Measurements from ENCODE around the gene CLPSL2. TPM values are rescaled to one million over a fixed set of nuclear protein-coding genes. Genes with fewer than 3 reads are reported as not detected.

Gene CLPSL2
- total and polyA plus RNA-seq, 8 donors, result 0.61 to 4.3 (median 2.5) TPM

DNA sequence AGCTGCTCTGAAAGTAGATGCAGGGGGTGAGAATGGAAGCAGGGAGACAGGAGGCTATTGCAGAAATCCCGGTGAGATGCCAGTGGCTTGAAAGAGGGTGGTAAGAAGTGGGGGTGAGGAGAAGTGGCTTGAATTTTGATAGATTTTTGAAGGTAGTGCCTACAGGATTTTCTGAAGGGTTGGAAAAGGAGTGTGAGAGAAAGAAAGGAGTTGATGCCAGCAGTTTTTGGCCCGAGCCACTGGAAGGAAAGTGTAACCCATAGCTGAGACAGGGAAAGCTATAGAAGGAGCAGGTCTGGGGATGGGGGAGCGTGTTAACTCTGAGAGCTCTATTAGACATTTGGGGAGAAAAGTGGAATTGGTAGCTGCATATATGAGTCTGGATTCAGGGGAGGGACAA is 29.9 kb upstream of the CLPSL2 start:
- intact Hi-C loops (cut with DNase I), result loop anchor here in 1 of 3 donors (10.0 kb wide), 1 partner anchor 162 kb away; no protein-coding TSS in a partner anchor
- Histone ChIP-seq H3K27me3 (no peaks in the 10 kb centered on the region), H3K4me1 (no peaks in the 10 kb centered on the region), H3K9me3 (no peaks in the 10 kb centered on the region), H3K4me3 (no peak overlapping the region), H3K36me3 (no peaks in the 10 kb centered on the region), H3K27ac (no peak overlapping the region)
- ATAC-seq, result no peak
- no peak for TF ChIP-seq CTCF (IDR thresholded peaks at IDR 0.05)
- WGBS, 2 donors, result 86 to 97% methylated on average over 3 of the region's 3 CpGs
- no peak for FAIRE-seq
- no peak for DNase-seq

DNA sequence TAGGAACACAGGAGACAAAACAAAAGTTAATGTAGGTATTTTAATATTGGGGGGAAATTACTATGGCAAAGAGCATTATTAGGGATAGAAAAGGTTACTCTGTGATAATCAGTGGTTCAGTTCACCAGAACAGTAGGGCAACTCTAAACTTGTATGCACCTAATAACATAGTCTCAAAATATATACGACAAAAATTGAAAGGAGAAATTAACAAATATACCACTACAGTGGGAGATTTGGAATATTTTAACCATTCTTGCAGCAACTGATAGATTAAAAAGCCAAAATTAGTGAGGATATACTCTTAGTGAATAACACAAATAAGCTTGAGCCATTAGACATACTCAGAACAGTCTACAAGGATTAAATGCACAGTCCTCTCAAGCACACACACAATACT is 28.5 kb upstream of the CLPSL2 start:
- ATAC-seq, result no peak
- no peak for TF ChIP-seq CTCF (IDR thresholded peaks at IDR 0.05)
- no peaks in the 10 kb centered on the region for H3K27me3 ChIP-seq
- H3K4me1 ChIP-seq, result no peaks in the 10 kb centered on the region
- H3K4me3 ChIP-seq, result no peak overlapping the region
- no peaks in the 10 kb centered on the region for H3K36me3 ChIP-seq
- no peak overlapping the region for H3K27ac ChIP-seq
- 96 to 100% methylated on average over 1 of the region's 1 CpG for WGBS, 2 donors
- no peak for FAIRE-seq
- DNase-seq, result no peak
- no peaks in the 10 kb centered on the region for H3K9me3 ChIP-seq
- intact Hi-C loops (cut with DNase I), result loop anchor here in 1 of 3 donors (10.0 kb wide), 1 partner anchor 163 kb away; no protein-coding TSS in a partner anchor

DNA sequence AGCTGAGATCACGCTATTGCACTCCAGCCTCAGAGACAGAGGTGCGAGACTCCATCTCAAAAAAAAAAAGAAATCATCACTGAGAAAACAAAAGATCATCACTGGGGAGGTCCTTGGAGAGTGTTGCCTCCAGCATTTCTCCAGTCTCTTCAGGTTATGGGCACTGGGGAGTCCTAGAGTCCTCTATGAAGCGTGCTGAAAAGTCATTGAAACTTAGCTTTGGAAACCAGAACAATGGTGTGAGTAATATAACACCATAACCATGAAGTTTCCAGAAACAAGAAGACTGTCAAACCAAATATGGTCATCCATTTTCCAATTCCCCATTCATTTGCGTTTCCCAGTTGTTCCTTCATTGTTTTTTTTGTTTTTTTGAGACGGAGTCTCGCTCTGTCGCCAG is 25.8 kb upstream of the CLPSL2 start:
- Histone ChIP-seq H3K9me3 (no peaks in the 10 kb centered on the region), H3K27me3 (no peaks in the 10 kb centered on the region), H3K27ac (no peak overlapping the region), H3K36me3 (no peaks in the 10 kb centered on the region), H3K4me1 (peaks cover 0 to 5% (median 0%) of the 10 kb centered on the region in 3 donors), H3K4me3 (no peak overlapping the region)
- no peak for FAIRE-seq
- intact Hi-C loops (cut with DNase I), result no loop called here
- WGBS, 2 donors, result 93 to 95% methylated on average over 7 of the region's 7 CpGs
- ATAC-seq, result no peak
- TF ChIP-seq CTCF (IDR thresholded peaks at IDR 0.05), result no peak
- no peak for DNase-seq

GRCh38 chr6:35751594-35751993 is 24.8 kb upstream of the CLPSL2 start:
- H3K27me3 ChIP-seq, result no peaks in the 10 kb centered on the region
- no peaks in the 10 kb centered on the region for H3K36me3 ChIP-seq
- no peaks in the 10 kb centered on the region for H3K9me3 ChIP-seq
- TF ChIP-seq CTCF (IDR thresholded peaks at IDR 0.05), result no peak
- peaks cover 0 to 5% (median 0%) of the 10 kb centered on the region in 3 donors for H3K4me1 ChIP-seq
- no peak for FAIRE-seq
- H3K4me3 ChIP-seq, result no peak overlapping the region
- intact Hi-C loops (cut with DNase I), result no loop called here
- WGBS, 2 donors, result 64 to 81% methylated on average over 4 of the region's 4 CpGs
- no peak for DNase-seq
- H3K27ac ChIP-seq, result no peak overlapping the region
- ATAC-seq, result no peak

- WGBS, 2 donors, result 86 to 89% methylated on average over 4 of the region's 4 CpGs
- no peak for TF ChIP-seq CTCF (IDR thresholded peaks at IDR 0.05)
- no peak for FAIRE-seq
- ATAC-seq, result no peak
- no peaks in the 10 kb centered on the region for H3K36me3 ChIP-seq
- intact Hi-C loops (cut with DNase I), result no loop called here
- H3K4me3 ChIP-seq, result no peak overlapping the region
- H3K27me3 ChIP-seq, result no peaks in the 10 kb centered on the region
- no peak overlapping the region for H3K27ac ChIP-seq
- H3K9me3 ChIP-seq, result no peaks in the 10 kb centered on the region
- peaks cover 0 to 5% (median 0%) of the 10 kb centered on the region in 3 donors for H3K4me1 ChIP-seq
- DNase-seq, result no peak
Measured at GRCh38 chr6:35752330-35752729, 24.1 kb upstream of the CLPSL2 start.

Data from pancreas (tissue), 10 donors.